ENCODE measurements around the gene ARCN1.
A peak's percentile ranks its signal among the peaks of the same experiment; 100 is the strongest.
"Not testable (repeated sequence)": the region's sequence is repeated elsewhere in the genome, so short reads cannot be mapped to it uniquely, and the experiment has no call there.

The ARCN1 gene

DNA sequence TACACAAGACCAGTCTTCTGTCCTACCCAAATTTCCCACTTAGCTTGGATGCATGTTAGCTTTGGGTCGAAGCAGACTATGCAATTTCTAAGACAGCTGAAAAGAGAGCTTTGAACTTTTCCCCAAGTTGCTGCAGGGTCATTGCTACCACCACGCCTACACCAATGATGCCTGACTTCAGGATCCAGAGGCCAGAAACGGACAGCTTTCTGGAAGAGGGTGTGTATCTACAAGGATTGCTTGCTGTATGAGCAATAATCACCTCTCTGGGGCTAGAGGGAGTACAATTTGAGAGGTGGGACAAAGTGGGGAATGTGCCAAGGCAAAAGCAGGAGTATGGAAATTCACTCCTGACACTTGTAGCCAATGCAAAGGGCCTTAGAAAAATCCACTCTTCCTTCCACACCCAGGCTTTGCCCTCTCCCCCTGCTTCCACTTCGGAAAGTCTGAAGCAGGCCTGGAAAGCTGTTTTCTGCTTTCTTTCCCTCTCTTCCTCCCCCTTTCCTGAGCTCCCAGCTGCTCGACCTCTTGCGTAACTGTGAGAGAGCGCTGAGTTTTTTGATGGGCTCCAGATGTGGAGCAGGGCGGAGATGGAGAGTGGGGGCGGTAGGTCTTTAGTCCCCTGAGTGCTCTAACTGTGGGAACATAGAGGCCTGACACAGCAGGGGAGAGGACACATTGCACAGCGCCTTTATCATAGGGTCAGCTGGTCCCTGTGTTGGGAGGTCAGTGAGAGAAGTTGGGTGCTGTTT, 33.1 kb downstream of the ARCN1 start:
- no peak for DNase-seq (ENCODE audit: low read depth)

DNA sequence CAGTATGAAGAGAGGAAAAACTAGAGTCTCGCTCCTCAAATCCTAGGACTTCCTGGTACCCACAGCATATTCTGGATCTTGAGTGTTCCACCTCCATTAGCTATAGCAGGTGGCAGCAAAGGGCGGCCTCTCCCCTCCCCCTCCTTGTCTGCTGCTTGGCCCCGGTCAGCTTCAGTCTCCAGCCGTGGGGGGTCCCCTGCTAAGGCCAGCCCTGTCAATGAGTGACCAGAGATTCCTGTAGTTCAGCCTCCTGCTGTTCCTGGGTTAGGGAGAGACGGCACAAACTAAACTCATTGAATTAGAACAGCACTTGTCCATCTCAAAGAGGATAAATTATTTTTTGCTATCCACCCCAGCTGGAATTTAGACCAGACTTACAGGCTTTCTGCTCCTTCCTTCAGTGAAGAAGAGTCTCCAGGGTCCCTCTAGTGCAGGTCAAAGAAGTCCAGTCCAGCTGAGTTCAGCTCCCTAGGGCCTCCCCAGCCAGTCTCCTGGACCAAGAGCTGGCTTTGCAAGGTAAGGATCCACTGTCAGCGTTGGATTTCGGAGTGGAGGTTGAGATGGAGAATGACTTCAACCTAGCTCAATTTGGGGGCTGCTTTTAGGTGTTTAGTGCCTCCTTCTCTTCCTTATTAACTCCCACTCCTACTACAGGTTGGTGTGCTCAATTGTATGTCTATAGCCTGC, 34.1 kb downstream of the ARCN1 start:
- no peak for DNase-seq (ENCODE audit: low read depth)

DNA sequence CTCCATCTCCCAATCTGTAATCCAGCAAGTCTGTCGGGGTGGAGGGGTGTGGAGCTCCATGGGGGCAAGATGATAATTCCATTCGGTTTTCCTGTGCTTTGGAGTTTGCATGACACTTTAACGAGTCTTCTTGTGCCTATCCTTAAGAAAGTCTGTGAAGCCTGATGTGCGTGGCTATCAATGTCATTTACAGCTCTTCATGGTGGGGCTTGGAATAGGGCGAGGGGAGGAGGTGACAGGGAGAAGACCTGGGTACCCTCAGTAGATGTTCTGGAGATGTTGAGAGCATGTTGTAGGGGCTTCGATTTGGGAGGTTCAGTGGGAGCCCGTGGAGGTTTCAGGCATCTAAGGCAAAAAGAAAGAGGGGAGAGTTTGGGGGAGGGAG, 34.6 kb downstream of the ARCN1 start:
- no peak for DNase-seq (ENCODE audit: low read depth)

DNA sequence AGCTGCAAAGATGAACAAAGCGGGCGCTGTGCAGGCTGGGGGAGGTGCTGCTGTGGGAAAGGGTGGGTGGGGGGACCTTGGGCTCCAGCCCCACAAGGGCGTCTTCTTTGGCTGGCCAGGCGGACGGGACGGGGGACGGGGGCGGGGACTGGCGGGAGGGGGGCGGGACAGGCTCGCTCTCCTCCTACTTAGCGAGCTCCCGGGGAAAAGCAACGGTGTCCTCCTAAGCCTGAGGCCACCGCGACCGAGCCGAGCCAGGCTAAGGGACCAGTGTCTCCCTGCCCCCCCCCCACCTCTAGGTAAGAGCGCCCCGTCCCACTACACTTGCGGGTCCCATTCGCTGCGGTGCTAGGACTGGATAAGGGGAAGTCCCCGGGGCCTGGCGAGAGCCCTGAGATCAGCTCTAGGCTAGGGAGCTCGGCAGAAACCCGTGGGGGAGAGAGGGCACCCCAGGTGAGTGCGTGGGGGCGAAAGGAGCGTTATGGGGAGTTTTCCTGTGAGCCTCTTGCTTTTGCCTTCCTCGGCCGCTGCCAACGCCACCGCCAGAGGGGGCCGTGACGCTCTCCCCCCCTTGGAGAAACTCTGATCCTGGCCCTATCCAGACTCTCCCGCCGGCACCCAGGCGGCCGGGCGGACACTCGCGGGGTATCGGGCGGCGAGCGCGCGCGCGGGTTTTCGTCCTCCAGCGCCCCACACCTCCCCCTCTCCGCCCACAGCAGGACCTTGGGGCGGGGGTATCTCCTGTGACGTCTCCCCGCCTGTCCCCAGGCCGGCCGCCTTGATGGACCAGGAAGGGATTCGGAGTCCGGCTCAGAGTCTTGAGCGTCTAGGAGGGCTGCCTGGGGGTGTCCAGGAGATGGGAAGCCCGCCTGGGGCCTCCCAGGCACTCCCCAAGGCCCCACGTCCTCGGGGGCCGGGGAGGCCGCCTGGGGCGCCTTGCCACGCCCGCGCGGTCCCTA, 35.5 kb downstream of the ARCN1 start, which contains the start of gene PHLDB1:
Gene PHLDB1, plus strand, starts transcription at position 215 of the 959 bp plus-strand sequence. CDS start 6,222 bp downstream, outside the sequence.
- peak; percentile 39 for DNase-seq (ENCODE audit: low read depth)

DNA sequence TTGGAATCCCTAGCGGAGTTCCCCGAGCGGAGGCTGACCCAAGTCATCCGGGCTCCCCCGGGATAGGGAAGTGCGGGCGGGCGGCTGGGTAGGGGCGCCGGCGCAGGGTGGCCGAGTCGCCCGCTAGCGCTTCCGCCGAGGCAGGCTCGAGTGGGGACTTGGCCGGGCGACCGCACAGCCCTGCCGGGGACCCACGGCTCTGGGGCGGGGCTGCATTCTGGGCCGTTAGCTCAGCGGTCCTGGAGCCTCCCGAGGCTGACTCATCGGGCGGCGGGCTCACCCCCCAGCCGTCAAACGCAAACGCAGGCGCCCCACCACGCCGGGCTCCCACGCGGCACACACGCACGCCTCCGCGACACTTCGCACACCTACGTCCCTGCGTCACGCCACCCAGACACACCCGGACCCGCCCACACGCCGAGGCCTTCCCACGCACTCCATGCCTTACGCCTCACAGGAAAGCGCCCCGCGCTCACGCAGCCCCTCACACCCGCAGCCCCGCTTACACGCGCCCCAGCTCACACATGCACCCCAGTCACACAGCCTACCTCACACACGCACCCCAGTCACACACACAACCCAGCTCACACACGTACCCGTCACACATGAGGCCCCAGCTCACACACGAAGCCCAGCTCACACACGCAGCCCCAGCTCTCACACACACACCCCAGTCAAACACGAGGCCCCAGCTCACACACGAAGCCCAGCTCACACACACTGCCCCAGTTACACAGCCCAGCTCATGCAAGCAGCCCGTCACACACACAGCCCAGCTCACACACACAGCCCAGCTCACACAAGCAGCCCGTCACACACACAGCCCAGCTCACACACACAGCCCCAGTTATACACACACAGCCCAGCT, 36.4 kb downstream of the ARCN1 start:
- peak; percentile 90 for DNase-seq (ENCODE audit: low read depth)

DNA sequence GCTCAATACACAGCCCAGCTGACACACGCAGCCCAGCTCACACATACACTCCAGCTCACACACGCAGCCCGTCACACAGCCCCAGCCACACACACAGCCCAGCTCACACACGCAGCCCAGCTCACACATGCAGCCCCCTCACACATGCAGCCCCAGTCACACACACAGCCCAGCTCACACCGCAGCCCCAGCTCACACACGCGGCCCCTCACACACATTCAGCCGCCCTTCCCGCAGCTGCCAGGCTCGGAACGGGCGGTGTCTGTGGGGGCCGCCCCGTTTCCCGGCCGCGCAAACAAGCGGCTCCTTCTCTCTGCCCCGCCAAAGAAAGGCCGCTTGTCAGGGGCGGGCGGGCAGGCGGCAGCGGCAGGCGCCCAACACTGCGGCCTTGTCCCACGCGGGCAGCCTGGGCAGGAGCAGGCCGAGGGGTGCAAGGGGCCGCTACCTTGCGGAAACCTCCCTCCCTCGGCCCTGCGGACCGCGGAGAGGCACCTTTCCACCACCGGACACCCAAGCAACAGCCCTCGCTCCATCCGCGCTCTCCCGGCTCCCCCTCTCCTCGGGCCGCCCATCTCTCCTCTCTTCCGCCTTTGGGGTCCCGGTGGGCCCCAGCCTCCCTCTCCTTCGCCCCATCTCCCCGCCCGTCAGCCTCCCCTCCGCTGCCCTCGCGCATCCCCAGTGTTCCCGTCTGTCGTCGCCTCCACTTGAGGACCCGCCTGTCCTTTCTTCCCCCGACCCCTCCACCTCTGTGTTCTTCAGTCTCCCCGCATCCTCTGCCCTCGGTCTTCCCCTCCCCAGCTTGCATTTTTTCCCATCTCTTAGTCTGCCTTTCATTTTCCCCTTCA, 37.4 kb downstream of the ARCN1 start:
- DNase-seq (ENCODE audit: low read depth) = peak; percentile 9

DNA sequence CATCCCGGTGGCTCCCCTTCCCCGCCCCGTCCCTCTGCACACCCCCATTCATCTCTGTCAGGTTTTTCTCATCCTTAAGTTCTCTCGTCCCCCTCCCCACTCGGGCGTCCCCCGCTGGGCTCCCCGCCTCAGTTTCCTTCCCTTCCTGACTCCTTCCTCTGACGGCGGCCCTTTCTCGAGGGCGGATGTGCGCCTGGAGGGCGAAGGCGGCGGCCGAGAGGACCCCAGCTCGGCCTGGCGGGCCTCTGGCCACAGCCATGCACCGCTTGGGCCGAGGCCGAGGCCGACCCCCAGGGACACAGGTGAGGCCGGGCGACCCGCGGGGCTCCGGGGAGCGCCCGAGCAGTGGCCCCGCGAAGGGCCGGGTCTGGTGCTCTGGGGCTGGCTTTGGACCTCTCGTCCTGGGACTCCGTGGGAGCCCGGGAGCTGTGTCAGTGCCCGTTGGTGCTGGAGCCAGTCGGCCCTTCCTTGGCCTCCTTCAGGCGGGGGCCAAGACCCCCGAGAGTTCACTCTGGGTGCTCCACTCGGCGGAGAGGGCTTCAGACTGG, 38.1 kb downstream of the ARCN1 start:
- no peak for DNase-seq (ENCODE audit: low read depth)

DNA sequence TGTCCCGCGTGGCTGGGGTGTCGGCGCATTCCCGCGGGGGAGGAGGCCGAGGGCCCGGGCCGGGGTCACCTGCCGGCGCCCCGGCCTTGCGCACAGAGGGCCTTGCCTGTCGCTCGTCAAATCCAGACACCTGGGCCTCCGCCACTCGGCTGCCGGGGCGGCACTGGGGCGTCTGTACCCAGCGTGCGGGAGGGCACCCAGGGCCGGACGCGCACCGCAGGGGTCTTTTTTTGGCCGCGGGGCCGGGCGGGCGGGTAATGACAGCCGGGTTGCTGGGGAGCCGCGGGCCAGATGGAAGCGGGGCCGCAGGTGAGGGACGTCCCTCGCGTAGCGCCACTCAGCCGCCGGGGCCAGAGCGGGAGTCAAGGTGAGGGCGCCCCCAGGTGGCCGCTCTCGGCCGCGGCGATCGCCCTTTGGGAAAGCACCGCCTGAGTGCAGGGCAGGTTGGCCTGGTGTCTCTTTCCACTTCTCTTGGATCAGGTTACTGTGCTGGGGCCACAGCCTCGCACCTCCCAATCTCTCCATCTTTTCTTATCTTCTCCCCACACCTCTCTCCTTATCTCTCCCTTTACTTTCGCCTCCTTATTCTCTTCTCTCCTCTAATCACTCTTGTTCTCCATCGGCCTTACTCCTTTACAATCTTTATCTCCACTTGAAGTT, 38.7 kb downstream of the ARCN1 start:
- peak; percentile 74 for DNase-seq (ENCODE audit: low read depth)

DNA sequence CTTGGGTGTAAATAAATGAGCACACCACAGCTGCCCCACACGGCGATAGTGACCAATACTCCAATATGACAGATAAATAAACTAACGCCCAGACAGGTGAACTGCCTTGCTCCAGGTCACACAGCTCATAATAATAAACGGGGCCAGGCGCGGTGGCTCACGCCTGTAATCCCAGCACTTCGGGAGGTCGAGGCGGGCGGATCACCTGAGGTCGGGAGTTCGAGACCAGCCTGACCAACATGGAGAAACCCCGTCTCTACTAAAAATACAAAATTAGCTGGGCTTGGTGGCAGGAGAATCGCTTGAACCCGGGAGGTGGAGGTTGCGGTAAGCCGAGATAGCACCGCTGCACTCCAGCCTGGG, 39.2 kb downstream of the ARCN1 start:
- DNase-seq (ENCODE audit: low read depth) = not testable (repeated sequence)

DNA sequence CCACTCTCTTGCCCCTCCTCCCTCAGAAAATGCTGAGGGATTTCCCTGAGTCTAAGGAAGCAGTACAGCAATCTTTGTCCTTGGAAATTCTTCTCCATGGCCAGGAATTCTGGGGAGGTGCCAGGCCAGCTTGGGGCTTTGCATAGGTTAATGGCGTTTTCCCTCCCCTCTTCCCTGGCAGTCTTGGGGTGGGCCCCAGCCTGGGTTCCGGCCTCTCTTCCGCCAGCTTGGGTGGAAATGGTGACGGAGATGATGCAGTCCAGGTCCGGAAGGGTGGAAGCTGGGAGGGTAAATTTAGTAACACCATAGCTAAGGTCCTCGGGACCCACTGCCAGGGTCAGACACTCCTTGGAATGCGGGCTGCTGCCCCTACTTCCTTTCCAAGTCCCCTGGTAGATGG, 40.2 kb downstream of the ARCN1 start:
- DNase-seq (ENCODE audit: low read depth) = no peak

DNA sequence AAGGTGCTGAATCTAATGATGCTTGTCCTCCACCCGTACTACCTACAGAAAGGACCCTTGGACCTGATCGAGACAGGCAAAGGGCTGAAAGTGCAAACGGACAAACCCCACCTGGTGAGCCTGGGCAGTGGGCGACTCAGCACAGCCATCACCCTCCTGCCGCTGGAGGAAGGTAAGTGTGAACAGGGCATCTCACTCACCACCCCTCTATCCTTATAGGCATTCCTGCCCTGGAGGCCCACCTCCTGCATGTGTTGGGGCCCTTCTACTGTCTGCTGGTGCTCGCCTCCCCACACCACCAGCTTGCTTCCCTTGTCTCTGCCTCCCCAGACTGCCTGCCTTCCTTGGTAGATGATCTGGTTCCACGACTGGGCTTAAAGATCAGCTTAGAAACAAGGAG, 42.3 kb downstream of the ARCN1 start:
- no peak for DNase-seq (ENCODE audit: low read depth)

DNA sequence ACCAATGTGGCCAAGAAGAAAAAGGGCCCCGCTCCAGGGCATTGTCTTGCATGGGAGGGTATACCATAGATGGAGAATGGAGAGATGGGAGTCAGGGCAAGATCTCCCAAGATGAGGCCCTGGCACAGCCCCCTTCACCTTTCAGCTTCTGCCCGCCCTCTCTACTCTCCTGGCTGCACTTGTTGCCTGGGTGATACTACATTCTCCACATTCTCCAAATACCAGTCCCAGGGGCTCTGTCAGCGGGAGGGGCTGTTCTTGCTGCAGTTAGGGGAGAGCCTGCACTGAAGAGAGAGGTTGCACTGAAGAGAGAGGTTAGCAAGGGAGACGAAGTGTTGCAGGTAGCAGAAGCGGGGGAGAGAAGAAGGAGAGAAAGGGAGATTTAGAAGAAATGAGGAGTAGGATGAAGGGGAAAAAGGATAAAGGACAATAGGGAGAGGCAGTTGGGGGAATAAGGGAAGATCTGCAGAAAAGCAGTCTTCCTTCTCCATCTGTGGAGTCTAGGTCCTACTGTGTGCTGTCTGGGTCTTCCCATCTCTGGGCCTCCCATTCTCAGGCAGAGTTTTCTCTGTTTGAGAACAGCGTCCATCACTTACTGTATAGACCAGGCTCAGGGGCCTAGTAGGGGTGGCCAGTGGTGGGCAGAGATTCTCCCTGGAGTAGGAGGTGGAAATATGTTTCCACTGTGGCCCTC, 43.2 kb downstream of the ARCN1 start:
- no peak for DNase-seq (ENCODE audit: low read depth)

DNA sequence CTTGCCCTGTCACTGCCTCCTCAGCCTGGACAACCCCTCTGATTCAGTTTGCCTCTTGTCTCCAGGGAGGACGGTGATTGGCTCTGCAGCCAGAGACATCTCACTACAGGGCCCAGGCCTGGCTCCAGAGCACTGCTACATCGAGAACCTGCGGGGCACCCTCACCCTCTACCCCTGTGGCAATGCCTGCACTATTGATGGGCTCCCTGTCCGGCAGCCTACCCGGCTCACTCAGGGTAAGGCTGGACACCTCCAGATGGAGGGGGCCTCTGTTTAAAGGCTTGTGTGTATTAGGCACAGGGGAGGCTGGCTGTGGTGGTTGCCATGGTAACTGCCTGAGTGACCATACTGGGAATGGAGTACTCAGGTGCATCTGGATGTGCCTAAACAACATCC, 43.8 kb downstream of the ARCN1 start:
- no peak for DNase-seq (ENCODE audit: low read depth)

DNA sequence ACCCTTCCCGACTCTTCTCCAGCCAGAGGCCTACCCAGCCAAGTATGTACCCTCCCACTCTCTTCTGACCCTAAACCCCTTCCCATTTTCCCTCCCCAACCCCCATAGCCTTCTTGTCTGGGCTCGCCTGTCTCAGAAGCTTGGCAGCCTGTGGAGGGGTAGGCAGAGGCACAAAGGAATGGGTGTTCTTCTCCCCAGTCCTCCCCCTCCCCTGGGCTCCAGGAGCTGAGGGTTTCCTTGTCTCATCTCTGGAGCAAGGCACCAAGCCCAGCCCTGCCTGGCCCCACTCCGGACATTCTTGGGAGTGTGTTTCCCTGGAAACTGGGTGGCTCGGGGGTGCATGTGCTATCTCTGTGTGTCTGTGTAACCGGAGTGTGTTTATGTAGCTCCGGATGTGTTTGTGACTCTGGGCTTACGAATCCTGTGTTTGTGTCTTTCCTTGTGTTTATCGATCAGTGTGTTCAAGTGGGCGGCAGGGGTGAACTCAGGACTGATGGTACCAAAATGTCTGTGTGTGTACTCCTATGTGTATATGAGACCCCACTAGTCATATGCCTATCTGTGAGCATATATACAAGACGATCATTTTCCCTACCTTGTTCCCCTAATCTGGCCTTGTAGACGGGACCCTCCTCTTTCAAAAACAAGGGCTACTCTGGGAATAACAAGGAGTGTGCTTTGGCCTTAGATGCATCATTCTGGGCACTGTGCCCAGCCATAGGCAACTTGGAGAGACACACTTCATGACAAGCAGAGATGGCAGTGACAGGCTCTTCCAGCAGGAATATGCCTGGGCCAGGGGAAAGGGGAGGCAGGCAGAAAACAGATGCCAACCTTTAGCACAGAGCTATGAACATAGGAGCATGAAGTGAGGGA, 46.1 kb downstream of the ARCN1 start:
- DNase-seq (ENCODE audit: low read depth) = no peak

DNA sequence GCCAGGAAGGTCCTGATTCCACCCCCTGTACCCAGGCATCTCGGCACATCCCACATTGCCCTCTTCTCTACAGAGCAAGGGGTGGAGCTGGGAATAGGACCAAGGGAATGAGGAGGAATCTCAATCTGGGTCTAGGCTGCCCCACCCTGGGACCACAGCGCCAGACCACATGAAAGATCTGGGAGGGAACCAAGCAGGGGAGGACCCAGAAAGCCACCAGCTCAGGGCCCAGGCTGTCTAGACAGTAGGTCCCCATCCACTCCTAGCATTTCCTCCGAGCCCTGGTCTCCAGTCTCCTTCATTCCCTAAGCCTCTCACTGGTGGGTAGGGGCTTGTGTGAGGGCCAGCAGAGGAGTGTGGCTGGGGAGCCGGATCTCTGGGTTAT, 46.8 kb downstream of the ARCN1 start:
- DNase-seq (ENCODE audit: low read depth) = no peak

DNA sequence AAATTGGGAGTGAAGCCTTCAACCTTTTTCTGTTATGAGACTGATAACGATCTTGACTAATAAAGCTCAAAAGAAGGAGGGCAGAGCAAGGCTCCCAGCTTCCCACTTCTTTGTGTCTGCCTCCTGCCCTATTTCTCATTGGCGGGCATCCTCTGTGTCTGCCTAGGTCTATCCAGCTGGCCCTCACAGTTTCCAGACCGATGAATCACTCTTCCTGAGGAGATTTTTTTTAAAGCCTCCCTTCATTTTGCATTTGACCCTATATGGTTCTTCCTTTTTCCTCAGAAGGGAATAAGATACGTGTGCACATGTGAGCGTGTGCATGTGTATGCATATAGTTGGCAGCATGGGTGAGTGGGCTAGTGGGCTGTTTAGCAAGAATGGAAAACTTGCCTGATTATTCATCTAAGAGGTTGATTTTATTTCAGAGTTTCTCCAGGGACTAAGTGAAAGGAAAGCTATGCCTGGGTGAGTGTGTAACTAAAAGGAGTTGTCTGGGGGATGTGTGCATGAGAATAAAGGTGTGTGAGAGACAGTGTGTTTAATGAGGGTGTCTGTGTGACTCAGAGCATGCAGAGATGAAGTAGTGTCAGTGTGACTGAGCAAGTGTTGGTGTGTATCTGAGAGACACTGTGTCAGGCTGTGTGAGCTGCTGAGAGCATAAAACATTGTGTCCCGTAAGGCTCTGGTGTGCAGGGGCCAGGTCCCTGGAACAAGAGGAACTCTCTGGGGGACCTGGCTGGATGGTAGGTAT, 47.4 kb downstream of the ARCN1 start:
- DNase-seq (ENCODE audit: low read depth) = no peak

DNA sequence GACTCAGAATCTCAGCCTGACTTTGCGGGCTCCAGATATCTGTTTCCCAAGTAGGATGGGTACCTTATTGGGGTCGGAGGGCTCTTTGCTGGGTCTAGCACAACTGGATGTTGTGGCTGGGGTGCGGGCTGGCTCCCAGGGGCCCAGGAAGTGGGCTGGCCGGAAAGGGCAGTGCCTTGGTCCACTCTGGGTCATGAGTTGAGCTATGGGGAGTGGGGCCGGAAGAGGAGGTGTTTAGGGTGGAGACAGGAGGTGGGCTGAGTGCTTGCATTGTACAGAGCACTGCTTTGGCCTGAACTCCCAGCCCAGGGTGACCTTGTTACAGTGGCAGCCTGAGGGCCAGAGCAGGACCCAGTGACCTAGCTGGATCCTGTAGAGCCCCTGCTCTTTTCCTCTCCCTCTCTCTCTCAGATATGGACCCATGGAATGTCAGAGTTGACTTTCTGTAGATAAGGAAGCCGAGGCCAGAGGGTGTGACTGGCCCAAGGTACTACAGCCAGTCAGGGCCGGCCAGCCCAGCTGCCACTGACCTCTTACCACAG, 48.4 kb downstream of the ARCN1 start:
- no peak for DNase-seq (ENCODE audit: low read depth)

Data from T follicular helper cell (primary cell).